Amniotic epithelial cell (primary cell): ENCODE data around the gene BPIFB1.

Source experiments
- DNase-seq: peaks from one replicate; pipeline ENCODE4 v3.0.0-alpha.2; 2010; ENCODE audit warnings: low read depth

BPIFB1 gene

GRCh38 chr20:33273117-33273851, 9.7 kb upstream of the BPIFB1 start:
- no peak for DNase-seq

GRCh38 chr20:33275215-33275614, 7.8 kb upstream of the BPIFB1 start:
- DNase-seq = no peak

GRCh38 chr20:33275871-33276270, 7.1 kb upstream of the BPIFB1 start:
- DNase-seq = no peak

GRCh38 chr20:33276303-33277113, 6.5 kb upstream of the BPIFB1 start:
- no peak for DNase-seq

- peak; percentile 2 for DNase-seq
These were observed 5.3 kb upstream of the BPIFB1 start for GRCh38 chr20:33277471-33278441.

- DNase-seq = no peak
These were observed 4.3 kb upstream of the BPIFB1 start for GRCh38 chr20:33278700-33279099.

- DNase-seq = no peak
These were observed 3.6 kb upstream of the BPIFB1 start for GRCh38 chr20:33279261-33279910.

GRCh38 chr20:33280000-33280680, 2.9 kb upstream of the BPIFB1 start:
- no peak for DNase-seq

GRCh38 chr20:33280775-33281174, 2.2 kb upstream of the BPIFB1 start:
- no peak for DNase-seq

GRCh38 chr20:33281550-33282146, 1.4 kb upstream of the BPIFB1 start:
- DNase-seq = no peak

- no peak for DNase-seq
These were observed 649 bp upstream of the BPIFB1 start for GRCh38 chr20:33282196-33282934.

GRCh38 chr20:33284284-33284683, 1.3 kb downstream of the BPIFB1 start:
- DNase-seq = no peak

- no peak for DNase-seq
These were observed 1.9 kb downstream of the BPIFB1 start for GRCh38 chr20:33284937-33285336.

- no peak for DNase-seq
These were observed 3.0 kb downstream of the BPIFB1 start for GRCh38 chr20:33285861-33286495.

GRCh38 chr20:33287884-33288283, 4.9 kb downstream of the BPIFB1 start:
- no peak for DNase-seq

- no peak for DNase-seq
These were observed 7.8 kb downstream of the BPIFB1 start for GRCh38 chr20:33290852-33291251.

GRCh38 chr20:33291416-33291815, 8.4 kb downstream of the BPIFB1 start:
- no peak for DNase-seq

- DNase-seq = no peak
These were observed 8.9 kb downstream of the BPIFB1 start for GRCh38 chr20:33291830-33292355.

GRCh38 chr20:33296206-33296605, 13.2 kb downstream of the BPIFB1 start:
- no peak for DNase-seq
